ENCODE measurements around the gene SERPIND1.

The SERPIND1 gene

GRCh38 chr22:20781272-20781990, 7.5 kb downstream of the SERPIND1 start:
- H3K36me3 ChIP-seq (ENCODE audit: control insufficient read depth, insufficient read depth, low read length): no peaks in the 10 kb centered on the region
- H3K4me1 ChIP-seq (ENCODE audit: control insufficient read depth, insufficient read depth, low read length): peaks cover 8% of the 10 kb centered on the region
- no peaks in the 10 kb centered on the region for H3K27me3 ChIP-seq (ENCODE audit: control insufficient read depth, insufficient read depth, low read length)
- no peak overlapping the region for H3K4me3 ChIP-seq (ENCODE audit: low read length)
- no peaks in the 10 kb centered on the region for H3K9me3 ChIP-seq (ENCODE audit: control insufficient read depth, low read length)
- no peak overlapping the region for H3K9ac ChIP-seq (ENCODE audit: low read length)

DNA sequence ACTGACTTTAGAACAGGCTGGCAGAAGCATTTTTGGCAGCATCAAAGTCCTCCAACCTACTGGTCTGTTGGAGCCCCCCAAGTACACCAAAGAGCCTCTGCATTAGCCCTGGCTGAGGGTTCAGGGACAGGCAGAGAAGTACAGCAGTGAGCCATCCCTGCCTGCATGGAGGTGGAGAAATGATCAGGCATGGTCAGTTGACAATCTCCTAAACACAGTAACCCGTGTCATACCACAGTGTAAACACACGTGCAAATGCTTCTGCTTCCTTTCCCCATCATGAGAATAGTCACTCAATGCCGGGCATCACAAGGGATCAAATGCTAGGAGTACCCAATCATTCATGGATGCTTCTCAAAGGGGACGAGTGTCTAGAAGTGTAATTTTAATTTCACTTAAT, 8.2 kb downstream of the SERPIND1 start:
- Histone ChIP-seq H3K9me3 (ENCODE audit: control insufficient read depth, low read length) (no peaks in the 10 kb centered on the region), H3K4me1 (ENCODE audit: control insufficient read depth, insufficient read depth, low read length) (peaks cover 5% of the 10 kb centered on the region), H3K9ac (ENCODE audit: low read length) (no peak overlapping the region), H3K4me3 (ENCODE audit: low read length) (no peak overlapping the region), H3K27me3 (ENCODE audit: control insufficient read depth, insufficient read depth, low read length) (no peaks in the 10 kb centered on the region), H3K36me3 (ENCODE audit: control insufficient read depth, insufficient read depth, low read length) (no peaks in the 10 kb centered on the region)

- Histone ChIP-seq H3K4me1 (ENCODE audit: control insufficient read depth, insufficient read depth, low read length) (no peaks in the 10 kb centered on the region), H3K36me3 (ENCODE audit: control insufficient read depth, insufficient read depth, low read length) (no peaks in the 10 kb centered on the region), H3K4me3 (ENCODE audit: low read length) (no peak overlapping the region), H3K9me3 (ENCODE audit: control insufficient read depth, low read length) (no peaks in the 10 kb centered on the region), H3K27me3 (ENCODE audit: control insufficient read depth, insufficient read depth, low read length) (no peaks in the 10 kb centered on the region), H3K9ac (ENCODE audit: low read length) (no peak overlapping the region)
Measured at GRCh38 chr22:20782596-20783299, 8.8 kb downstream of the SERPIND1 start.

GRCh38 chr22:20783300-20783673, 9.4 kb downstream of the SERPIND1 start:
- Histone ChIP-seq H3K36me3 (ENCODE audit: control insufficient read depth, insufficient read depth, low read length) (no peaks in the 10 kb centered on the region), H3K9me3 (ENCODE audit: control insufficient read depth, low read length) (no peaks in the 10 kb centered on the region)

DNA sequence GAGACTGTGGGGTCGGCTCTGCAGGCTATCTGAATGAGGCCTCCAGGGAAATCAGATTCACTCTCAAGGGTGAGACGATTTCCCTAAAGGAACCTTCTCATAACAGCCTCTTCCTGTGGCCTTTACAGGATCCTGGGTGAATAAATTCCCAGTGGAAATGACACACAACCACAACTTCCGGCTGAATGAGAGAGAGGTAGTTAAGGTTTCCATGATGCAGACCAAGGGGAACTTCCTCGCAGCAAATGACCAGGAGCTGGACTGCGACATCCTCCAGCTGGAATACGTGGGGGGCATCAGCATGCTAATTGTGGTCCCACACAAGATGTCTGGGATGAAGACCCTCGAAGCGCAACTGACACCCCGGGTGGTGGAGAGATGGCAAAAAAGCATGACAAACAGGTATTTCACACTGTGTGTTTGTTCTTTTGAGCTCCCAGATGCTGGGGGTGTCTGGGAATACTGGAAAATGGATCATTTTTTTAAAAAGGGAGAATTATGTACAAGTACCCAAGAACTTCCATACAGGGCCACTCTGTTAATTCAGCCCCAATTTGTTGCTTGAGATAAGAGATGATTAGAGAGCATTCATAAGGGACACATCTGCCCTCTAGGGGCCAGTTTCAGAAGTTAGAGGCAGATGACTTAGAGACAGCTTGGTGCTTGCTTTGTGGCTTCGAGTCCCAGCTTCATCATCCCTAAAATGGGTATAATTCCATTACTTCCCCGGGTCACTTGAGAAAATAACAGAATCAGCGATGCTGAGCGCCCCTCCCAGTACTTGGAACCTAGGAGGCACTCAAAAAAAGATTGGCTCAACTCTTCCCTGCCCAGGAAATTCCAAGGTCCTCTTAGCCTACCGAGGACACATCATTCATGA, 10.2 kb downstream of the SERPIND1 start:
- no peaks in the 10 kb centered on the region for H3K36me3 ChIP-seq (ENCODE audit: control insufficient read depth, insufficient read depth, low read length)
- H3K27me3 ChIP-seq (ENCODE audit: control insufficient read depth, insufficient read depth, low read length): no peaks in the 10 kb centered on the region
- no peak overlapping the region for H3K4me3 ChIP-seq (ENCODE audit: low read length)
- H3K4me1 ChIP-seq (ENCODE audit: control insufficient read depth, insufficient read depth, low read length): no peaks in the 10 kb centered on the region
- no peak overlapping the region for H3K9ac ChIP-seq (ENCODE audit: low read length)
- H3K9me3 ChIP-seq (ENCODE audit: control insufficient read depth, low read length): no peaks in the 10 kb centered on the region

More at GRCh38 chr22:20783300-20783673, 9.4 kb downstream of the SERPIND1 start:
- no peak overlapping the region for H3K9ac ChIP-seq (ENCODE audit: low read length)
- H3K4me3 ChIP-seq (ENCODE audit: low read length): no peak overlapping the region
- H3K27me3 ChIP-seq (ENCODE audit: control insufficient read depth, insufficient read depth, low read length): no peaks in the 10 kb centered on the region
- no peaks in the 10 kb centered on the region for H3K4me1 ChIP-seq (ENCODE audit: control insufficient read depth, insufficient read depth, low read length)

DNA sequence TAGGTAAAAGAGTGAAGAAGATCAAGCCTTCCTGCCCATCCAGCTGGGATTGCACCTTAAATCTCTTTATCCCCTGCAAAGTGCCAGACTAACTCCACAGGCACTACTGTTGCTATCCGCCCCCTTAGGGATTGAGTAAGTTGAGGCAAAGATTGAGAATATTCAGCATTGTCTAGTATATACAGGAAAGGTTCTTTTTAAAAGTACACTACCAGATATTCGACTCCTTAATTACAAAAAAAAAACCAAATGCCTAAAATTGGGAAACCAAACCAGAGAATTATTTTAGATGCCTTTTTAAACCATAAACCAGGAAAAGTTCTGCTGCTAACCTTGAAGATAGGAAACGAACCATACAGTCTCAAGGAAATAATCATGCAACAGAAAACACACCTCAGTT, 11.5 kb downstream of the SERPIND1 start:
- H3K36me3 ChIP-seq (ENCODE audit: control insufficient read depth, insufficient read depth, low read length): no peaks in the 10 kb centered on the region
- peaks cover 4% of the 10 kb centered on the region for H3K4me1 ChIP-seq (ENCODE audit: control insufficient read depth, insufficient read depth, low read length)
- no peaks in the 10 kb centered on the region for H3K27me3 ChIP-seq (ENCODE audit: control insufficient read depth, insufficient read depth, low read length)
- no peaks in the 10 kb centered on the region for H3K9me3 ChIP-seq (ENCODE audit: control insufficient read depth, low read length)
- H3K9ac ChIP-seq (ENCODE audit: low read length): no peak overlapping the region
- no peak overlapping the region for H3K4me3 ChIP-seq (ENCODE audit: low read length)

DNA sequence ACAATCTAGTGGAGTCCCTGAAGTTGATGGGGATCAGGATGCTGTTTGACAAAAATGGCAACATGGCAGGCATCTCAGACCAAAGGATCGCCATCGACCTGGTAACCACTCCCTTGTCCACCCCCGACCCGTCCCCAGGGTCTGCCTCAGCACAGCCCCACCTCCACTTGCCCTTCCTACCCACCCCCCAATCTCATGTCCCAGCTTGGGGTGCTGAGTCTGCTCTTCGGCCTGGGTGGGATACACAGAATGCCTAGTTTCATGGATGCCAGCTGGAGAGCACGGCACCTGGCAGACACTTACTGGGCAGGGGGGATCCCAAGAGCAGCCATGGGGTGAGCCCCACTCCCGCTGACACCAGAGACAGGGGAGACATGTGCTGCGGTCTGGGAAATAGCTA, 12.1 kb downstream of the SERPIND1 start:
- Histone ChIP-seq H3K4me1 (ENCODE audit: control insufficient read depth, insufficient read depth, low read length) (peaks cover 4% of the 10 kb centered on the region), H3K4me3 (ENCODE audit: low read length) (no peak overlapping the region), H3K9ac (ENCODE audit: low read length) (no peak overlapping the region), H3K36me3 (ENCODE audit: control insufficient read depth, insufficient read depth, low read length) (no peaks in the 10 kb centered on the region), H3K9me3 (ENCODE audit: control insufficient read depth, low read length) (no peaks in the 10 kb centered on the region), H3K27me3 (ENCODE audit: control insufficient read depth, insufficient read depth, low read length) (no peaks in the 10 kb centered on the region)

- no peaks in the 10 kb centered on the region for H3K9me3 ChIP-seq (ENCODE audit: control insufficient read depth, low read length)
- H3K9ac ChIP-seq (ENCODE audit: low read length): no peak overlapping the region
- no peaks in the 10 kb centered on the region for H3K36me3 ChIP-seq (ENCODE audit: control insufficient read depth, insufficient read depth, low read length)
- H3K27me3 ChIP-seq (ENCODE audit: control insufficient read depth, insufficient read depth, low read length): no peaks in the 10 kb centered on the region
- peaks cover 4% of the 10 kb centered on the region for H3K4me1 ChIP-seq (ENCODE audit: control insufficient read depth, insufficient read depth, low read length)
- H3K4me3 ChIP-seq (ENCODE audit: low read length): no peak overlapping the region
Measured at GRCh38 chr22:20786536-20786979, 12.6 kb downstream of the SERPIND1 start.

- Histone ChIP-seq H3K9me3 (ENCODE audit: control insufficient read depth, low read length) (no peaks in the 10 kb centered on the region), H3K4me1 (ENCODE audit: control insufficient read depth, insufficient read depth, low read length) (peaks cover 4% of the 10 kb centered on the region), H3K36me3 (ENCODE audit: control insufficient read depth, insufficient read depth, low read length) (no peaks in the 10 kb centered on the region), H3K27me3 (ENCODE audit: control insufficient read depth, insufficient read depth, low read length) (no peaks in the 10 kb centered on the region), H3K4me3 (ENCODE audit: low read length) (no peak overlapping the region), H3K9ac (ENCODE audit: low read length) (no peak overlapping the region)
Measured at GRCh38 chr22:20787223-20787622, 13.3 kb downstream of the SERPIND1 start.

GRCh38 chr22:20787746-20788626, 14.1 kb downstream of the SERPIND1 start:
- Histone ChIP-seq H3K4me1 (ENCODE audit: control insufficient read depth, insufficient read depth, low read length) (peaks cover 4% of the 10 kb centered on the region), H3K9ac (ENCODE audit: low read length) (no peak overlapping the region), H3K27me3 (ENCODE audit: control insufficient read depth, insufficient read depth, low read length) (no peaks in the 10 kb centered on the region), H3K9me3 (ENCODE audit: control insufficient read depth, low read length) (no peaks in the 10 kb centered on the region), H3K36me3 (ENCODE audit: control insufficient read depth, insufficient read depth, low read length) (no peaks in the 10 kb centered on the region), H3K4me3 (ENCODE audit: low read length) (no peak overlapping the region)

- no peaks in the 10 kb centered on the region for H3K9me3 ChIP-seq (ENCODE audit: control insufficient read depth, low read length)
- no peaks in the 10 kb centered on the region for H3K27me3 ChIP-seq (ENCODE audit: control insufficient read depth, insufficient read depth, low read length)
- no peak overlapping the region for H3K4me3 ChIP-seq (ENCODE audit: low read length)
- no peaks in the 10 kb centered on the region for H3K36me3 ChIP-seq (ENCODE audit: control insufficient read depth, insufficient read depth, low read length)
- peaks cover 4% of the 10 kb centered on the region for H3K4me1 ChIP-seq (ENCODE audit: control insufficient read depth, insufficient read depth, low read length)
- H3K9ac ChIP-seq (ENCODE audit: low read length): no peak overlapping the region
Measured at GRCh38 chr22:20788627-20789344, 14.9 kb downstream of the SERPIND1 start.
